Measurements from ENCODE around the gene ASXL3. TPM values are rescaled to one million over a fixed set of nuclear protein-coding genes. Genes with fewer than 3 reads are reported as not detected.

ASXL3 gene
- total RNA-seq, 2 donors from 2014 or later: 0.59 to 1.7 TPM

- Histone ChIP-seq H3K27me3 (no peaks in the 10 kb centered on the region), H3K36me3 (no peaks in the 10 kb centered on the region), H3K4me3 (no peak overlapping the region), H3K9ac (ENCODE audit: low read depth in 2 of 2, low read length in 2 of 2) (no peak overlapping the region), H3K4me1 (no peaks in the 10 kb centered on the region), H3K9me3 (no peaks in the 10 kb centered on the region), H3K27ac (no peak overlapping the region)
- TF ChIP-seq CTCF (IDR thresholded peaks at IDR 0.05): no peak
- DNase-seq: no peak
- intact Hi-C loops (cut with DNase I): no loop called here
Measured at GRCh38 chr18:33630476-33630875, 52.5 kb downstream of the ASXL3 start.

DNA sequence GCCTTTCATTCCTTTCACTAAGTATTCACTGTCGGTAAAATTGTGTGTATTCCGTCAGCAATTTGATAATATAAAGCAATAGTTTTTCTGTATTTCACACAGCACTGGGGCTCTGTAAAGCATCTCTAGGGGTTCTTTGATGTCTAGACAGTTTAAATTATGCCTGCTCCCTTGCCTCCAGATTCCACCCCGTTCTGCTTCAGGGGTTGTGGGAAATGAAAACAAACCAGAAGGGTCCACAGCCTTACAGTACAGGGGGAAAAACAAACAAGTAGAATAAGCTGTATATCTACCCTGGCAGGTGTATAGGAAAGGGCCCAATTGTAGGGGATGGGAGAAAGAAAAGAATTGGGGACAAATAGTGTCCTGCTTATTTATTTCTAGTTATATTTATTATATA lies 63.1 kb downstream of the ASXL3 start:
- TF ChIP-seq CTCF (IDR thresholded peaks at IDR 0.05): no peak
- no peaks in the 10 kb centered on the region for H3K36me3 ChIP-seq
- DNase-seq: no peak
- no peaks in the 10 kb centered on the region for H3K4me1 ChIP-seq
- no peak overlapping the region for H3K9ac ChIP-seq (ENCODE audit: low read depth in 2 of 2, low read length in 2 of 2)
- H3K27me3 ChIP-seq: no peaks in the 10 kb centered on the region
- H3K4me3 ChIP-seq: no peak overlapping the region
- intact Hi-C loops (cut with DNase I): no loop called here
- no peak overlapping the region for H3K27ac ChIP-seq
- no peaks in the 10 kb centered on the region for H3K9me3 ChIP-seq

- no peaks in the 10 kb centered on the region for H3K4me1 ChIP-seq
- intact Hi-C loops (cut with DNase I): no loop called here
- no peak overlapping the region for H3K4me3 ChIP-seq
- no peaks in the 10 kb centered on the region for H3K9me3 ChIP-seq
- no peak overlapping the region for H3K27ac ChIP-seq
- no peak for TF ChIP-seq CTCF (IDR thresholded peaks at IDR 0.05)
- no peak for DNase-seq
- no peak overlapping the region for H3K9ac ChIP-seq (ENCODE audit: low read depth in 2 of 2, low read length in 2 of 2)
- no peaks in the 10 kb centered on the region for H3K36me3 ChIP-seq
- no peaks in the 10 kb centered on the region for H3K27me3 ChIP-seq
Measured at GRCh38 chr18:33644494-33644893, 66.5 kb downstream of the ASXL3 start.

GRCh38 chr18:33647365-33647764 lies 69.3 kb downstream of the ASXL3 start:
- H3K4me1 ChIP-seq: no peaks in the 10 kb centered on the region
- H3K4me3 ChIP-seq: no peak overlapping the region
- no peak overlapping the region for H3K9ac ChIP-seq (ENCODE audit: low read depth in 2 of 2, low read length in 2 of 2)
- no peak for DNase-seq
- H3K27ac ChIP-seq: no peak overlapping the region
- no peaks in the 10 kb centered on the region for H3K27me3 ChIP-seq
- no peaks in the 10 kb centered on the region for H3K36me3 ChIP-seq
- no peaks in the 10 kb centered on the region for H3K9me3 ChIP-seq
- TF ChIP-seq CTCF (IDR thresholded peaks at IDR 0.05): no peak
- intact Hi-C loops (cut with DNase I): no loop called here

- Histone ChIP-seq H3K27ac (no peak overlapping the region), H3K9ac (ENCODE audit: low read depth in 2 of 2, low read length in 2 of 2) (no peak overlapping the region), H3K36me3 (no peaks in the 10 kb centered on the region), H3K27me3 (no peaks in the 10 kb centered on the region), H3K4me3 (no peak overlapping the region), H3K4me1 (no peaks in the 10 kb centered on the region), H3K9me3 (no peaks in the 10 kb centered on the region)
- DNase-seq: no peak
- no peak for TF ChIP-seq CTCF (IDR thresholded peaks at IDR 0.05)
- intact Hi-C loops (cut with DNase I): no loop called here
Measured at GRCh38 chr18:33652635-33653034, 74.6 kb downstream of the ASXL3 start.

- DNase-seq: no peak
- TF ChIP-seq CTCF (IDR thresholded peaks at IDR 0.05): no peak
- Histone ChIP-seq H3K9ac (ENCODE audit: low read depth in 2 of 2, low read length in 2 of 2) (no peak overlapping the region), H3K36me3 (no peaks in the 10 kb centered on the region), H3K27me3 (no peaks in the 10 kb centered on the region), H3K9me3 (no peaks in the 10 kb centered on the region), H3K27ac (no peak overlapping the region), H3K4me1 (no peaks in the 10 kb centered on the region), H3K4me3 (no peak overlapping the region)
- intact Hi-C loops (cut with DNase I): no loop called here
Measured at GRCh38 chr18:33653231-33653630, 75.2 kb downstream of the ASXL3 start.

Measured in colonic mucosa (tissue), 4 donors.